ENCODE data around the gene MICA. TPM values are rescaled to one million over a fixed set of nuclear protein-coding genes. Genes with fewer than 3 reads are reported as not detected.
A peak's percentile ranks its signal among the peaks of the same experiment; 100 is the strongest.

The MICA gene
- total RNA-seq, 1 donor, result 31.1 TPM

DNA sequence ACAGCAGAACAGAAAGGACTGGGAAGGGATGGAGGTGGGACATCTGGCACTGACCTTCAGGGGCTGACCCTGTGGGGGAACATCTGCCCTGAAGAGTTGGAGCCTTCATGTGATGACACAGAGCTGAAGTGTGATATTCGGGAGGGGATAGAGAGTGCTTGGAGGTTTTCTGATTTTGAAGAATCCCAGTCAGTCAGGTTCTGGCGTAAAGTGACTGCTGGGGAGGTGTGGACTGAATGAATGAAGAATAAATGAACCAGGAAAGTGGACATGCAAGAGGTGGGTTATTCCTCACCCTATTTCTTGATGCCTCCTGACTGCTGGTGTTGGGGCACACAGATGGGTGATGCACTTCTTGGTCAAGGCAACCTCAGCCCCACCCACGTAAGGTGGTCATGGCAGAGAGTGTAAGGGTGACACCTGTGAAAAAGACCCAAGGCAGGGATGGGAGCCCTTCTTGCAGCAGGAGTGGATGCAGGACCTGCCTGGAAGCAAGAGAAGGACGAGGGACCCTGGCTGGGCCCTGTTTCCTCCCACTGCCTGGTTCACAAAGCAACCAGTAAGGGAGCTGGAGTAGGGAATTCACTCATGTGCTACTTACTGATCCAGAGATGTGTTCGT, 13.1 kb downstream of the MICA start:
- Histone ChIP-seq H3K27ac (ENCODE audit: low read depth, low read length) (no peak overlapping the region), H3K79me2 (ENCODE audit: insufficient read depth, low read length) (peaks cover 25% of the 10 kb centered on the region), H3K4me1 (ENCODE audit: insufficient read depth, low read length) (no peaks in the 10 kb centered on the region), H3K9me3 (ENCODE audit: low read depth, low read length) (no peaks in the 10 kb centered on the region), H3K27me3 (ENCODE audit: insufficient read depth, low read length) (no peaks in the 10 kb centered on the region), H2AFZ (ENCODE audit: low read length) (no peak overlapping the region), H3K4me3 (ENCODE audit: insufficient read depth, low read length) (no peak overlapping the region), H3K4me2 (ENCODE audit: insufficient read depth, low read length) (no peak overlapping the region), H4K20me1 (ENCODE audit: insufficient read depth, low read length) (peaks cover 47% of the 10 kb centered on the region), H3K36me3 (ENCODE audit: insufficient read depth, low read length) (peaks cover 49% of the 10 kb centered on the region)
- TF ChIP-seq, protein P1, sequence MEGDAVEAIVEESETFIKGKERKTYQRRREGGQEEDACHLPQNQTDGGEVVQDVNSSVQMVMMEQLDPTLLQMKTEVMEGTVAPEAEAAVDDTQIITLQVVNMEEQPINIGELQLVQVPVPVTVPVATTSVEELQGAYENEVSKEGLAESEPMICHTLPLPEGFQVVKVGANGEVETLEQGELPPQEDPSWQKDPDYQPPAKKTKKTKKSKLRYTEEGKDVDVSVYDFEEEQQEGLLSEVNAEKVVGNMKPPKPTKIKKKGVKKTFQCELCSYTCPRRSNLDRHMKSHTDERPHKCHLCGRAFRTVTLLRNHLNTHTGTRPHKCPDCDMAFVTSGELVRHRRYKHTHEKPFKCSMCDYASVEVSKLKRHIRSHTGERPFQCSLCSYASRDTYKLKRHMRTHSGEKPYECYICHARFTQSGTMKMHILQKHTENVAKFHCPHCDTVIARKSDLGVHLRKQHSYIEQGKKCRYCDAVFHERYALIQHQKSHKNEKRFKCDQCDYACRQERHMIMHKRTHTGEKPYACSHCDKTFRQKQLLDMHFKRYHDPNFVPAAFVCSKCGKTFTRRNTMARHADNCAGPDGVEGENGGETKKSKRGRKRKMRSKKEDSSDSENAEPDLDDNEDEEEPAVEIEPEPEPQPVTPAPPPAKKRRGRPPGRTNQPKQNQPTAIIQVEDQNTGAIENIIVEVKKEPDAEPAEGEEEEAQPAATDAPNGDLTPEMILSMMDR (IDR thresholded peaks at IDR 0.05; ENCODE audit: extremely low read depth, low read depth, low read length), result no peak
- no peak for DNase-seq (ENCODE audit: insufficient read length, low spot score, missing footprints)

DNA sequence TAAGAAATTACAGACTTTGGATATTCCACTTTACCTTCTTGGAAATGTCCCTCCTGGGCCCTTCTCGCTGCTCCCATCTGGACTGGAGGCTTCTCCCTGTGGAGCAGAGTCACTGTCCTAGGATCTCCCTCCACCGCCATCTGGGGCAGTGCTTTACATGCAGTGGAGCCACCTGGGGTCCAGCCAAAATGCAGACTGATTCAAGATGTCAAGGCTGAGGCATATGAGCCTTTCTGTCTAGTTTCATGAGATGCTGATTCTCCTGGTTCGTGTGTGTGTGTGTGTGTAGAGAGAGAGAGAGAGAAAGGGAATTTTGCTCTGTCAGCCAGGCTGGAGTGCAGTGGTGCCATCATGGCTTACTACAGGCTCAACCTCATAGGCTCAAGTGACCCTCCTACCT, 14.9 kb downstream of the MICA start:
- H3K4me1 ChIP-seq (ENCODE audit: insufficient read depth, low read length), result no peaks in the 10 kb centered on the region
- H3K36me3 ChIP-seq (ENCODE audit: insufficient read depth, low read length), result peaks cover 31% of the 10 kb centered on the region
- H3K4me3 ChIP-seq (ENCODE audit: insufficient read depth, low read length), result no peak overlapping the region
- H3K9me3 ChIP-seq (ENCODE audit: low read depth, low read length), result no peaks in the 10 kb centered on the region
- H2AFZ ChIP-seq (ENCODE audit: low read length), result no peak overlapping the region
- H3K27me3 ChIP-seq (ENCODE audit: insufficient read depth, low read length), result no peaks in the 10 kb centered on the region
- H4K20me1 ChIP-seq (ENCODE audit: insufficient read depth, low read length), result peaks cover 31% of the 10 kb centered on the region
- H3K27ac ChIP-seq (ENCODE audit: low read depth, low read length), result no peak overlapping the region
- no peak overlapping the region for H3K4me2 ChIP-seq (ENCODE audit: insufficient read depth, low read length)
- TF ChIP-seq, protein P1 (IDR thresholded peaks at IDR 0.05; ENCODE audit: extremely low read depth, low read depth, low read length), result no peak
- H3K79me2 ChIP-seq (ENCODE audit: insufficient read depth, low read length), result peaks cover 8% of the 10 kb centered on the region
- DNase-seq (ENCODE audit: insufficient read length, low spot score, missing footprints), result no peak

DNA sequence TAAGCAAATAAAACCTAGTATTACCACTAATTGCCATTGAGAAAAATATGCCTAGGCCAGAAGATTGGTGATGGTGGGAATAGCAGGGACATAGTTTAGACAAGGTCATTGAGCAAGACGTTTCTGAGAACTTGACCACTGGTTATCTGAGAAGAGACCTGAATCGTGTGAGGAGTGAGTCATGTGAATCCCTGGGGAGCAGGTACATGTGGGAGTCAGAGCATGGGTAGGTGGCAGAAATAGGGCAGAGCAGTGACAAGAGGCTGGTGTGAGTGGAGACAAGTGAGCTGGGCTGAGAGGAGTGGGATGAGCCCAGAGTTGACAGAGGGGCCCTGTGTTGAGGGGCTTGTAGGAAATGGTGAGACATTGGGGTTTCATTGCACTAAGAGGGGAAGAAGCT, 16.4 kb downstream of the MICA start:
- Histone ChIP-seq H3K4me2 (ENCODE audit: insufficient read depth, low read length) (no peak overlapping the region), H3K79me2 (ENCODE audit: insufficient read depth, low read length) (no peaks in the 10 kb centered on the region)
- peak; percentile 68 for DNase-seq (ENCODE audit: insufficient read length, low spot score, missing footprints)

DNA sequence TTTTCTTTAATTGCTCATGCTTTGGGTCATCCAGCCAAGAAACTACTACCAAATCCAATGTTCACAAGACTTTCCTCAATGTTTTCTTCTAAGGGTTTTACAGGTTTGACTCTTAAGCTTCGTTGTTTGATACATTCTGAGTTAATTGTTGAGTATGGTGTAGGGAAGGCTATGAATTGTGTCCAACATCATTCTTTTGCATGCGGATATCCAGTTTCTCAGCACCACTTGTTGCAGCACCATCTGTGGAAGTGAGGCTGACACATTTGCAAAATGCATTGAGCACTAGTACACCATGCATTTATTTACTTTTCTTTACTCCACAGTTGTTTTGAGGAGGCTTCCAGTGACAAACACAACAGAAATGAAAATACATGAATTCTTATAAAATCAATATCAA, 17.2 kb downstream of the MICA start:
- TF ChIP-seq, protein P1 (IDR thresholded peaks at IDR 0.05; ENCODE audit: extremely low read depth, low read depth, low read length), result no peak
- H3K4me1 ChIP-seq (ENCODE audit: insufficient read depth, low read length), result no peaks in the 10 kb centered on the region

More for the DNA sequence above, 16.4 kb downstream of the MICA start:
- Histone ChIP-seq H3K27ac (ENCODE audit: low read depth, low read length) (no peak overlapping the region), H3K36me3 (ENCODE audit: insufficient read depth, low read length) (peaks cover 22% of the 10 kb centered on the region), H2AFZ (ENCODE audit: low read length) (no peak overlapping the region), H3K9me3 (ENCODE audit: low read depth, low read length) (no peaks in the 10 kb centered on the region), H3K27me3 (ENCODE audit: insufficient read depth, low read length) (no peaks in the 10 kb centered on the region), H3K4me3 (ENCODE audit: insufficient read depth, low read length) (no peak overlapping the region), H3K4me1 (ENCODE audit: insufficient read depth, low read length) (no peaks in the 10 kb centered on the region), H4K20me1 (ENCODE audit: insufficient read depth, low read length) (peaks cover 21% of the 10 kb centered on the region)
- TF ChIP-seq, protein P1 (IDR thresholded peaks at IDR 0.05; ENCODE audit: extremely low read depth, low read depth, low read length), result no peak

More for the DNA sequence above, 17.2 kb downstream of the MICA start:
- DNase-seq (ENCODE audit: insufficient read length, low spot score, missing footprints), result no peak
- Histone ChIP-seq H3K4me2 (ENCODE audit: insufficient read depth, low read length) (no peak overlapping the region), H3K9me3 (ENCODE audit: low read depth, low read length) (no peaks in the 10 kb centered on the region), H4K20me1 (ENCODE audit: insufficient read depth, low read length) (peaks cover 19% of the 10 kb centered on the region), H3K27ac (ENCODE audit: low read depth, low read length) (no peak overlapping the region), H3K79me2 (ENCODE audit: insufficient read depth, low read length) (no peaks in the 10 kb centered on the region), H3K4me3 (ENCODE audit: insufficient read depth, low read length) (no peak overlapping the region), H2AFZ (ENCODE audit: low read length) (no peak overlapping the region), H3K27me3 (ENCODE audit: insufficient read depth, low read length) (no peaks in the 10 kb centered on the region), H3K36me3 (ENCODE audit: insufficient read depth, low read length) (peaks cover 18% of the 10 kb centered on the region)
